Measurements from ENCODE around the gene C3. TPM values are rescaled to one million over a fixed set of nuclear protein-coding genes. Genes with fewer than 3 reads are reported as not detected.
"Not testable (repeated sequence)": the region's sequence is repeated elsewhere in the genome, so short reads cannot be mapped to it uniquely, and the experiment has no call there.

Gene C3
- total RNA-seq, 1 donor from 2014 or later, result not detected

GRCh38 chr19:6660930-6661329 is 59.5 kb downstream of the C3 start:
- H3K27ac Mint-ChIP-seq (ENCODE audit: unreplicated experiment), result no peak overlapping the region
- peaks cover 11% of the 10 kb centered on the region for H3K27me3 Mint-ChIP-seq (ENCODE audit: unreplicated experiment)
- no peak for DNase-seq (ENCODE audit: low spot score)
- TF ChIP-seq, protein P1, sequence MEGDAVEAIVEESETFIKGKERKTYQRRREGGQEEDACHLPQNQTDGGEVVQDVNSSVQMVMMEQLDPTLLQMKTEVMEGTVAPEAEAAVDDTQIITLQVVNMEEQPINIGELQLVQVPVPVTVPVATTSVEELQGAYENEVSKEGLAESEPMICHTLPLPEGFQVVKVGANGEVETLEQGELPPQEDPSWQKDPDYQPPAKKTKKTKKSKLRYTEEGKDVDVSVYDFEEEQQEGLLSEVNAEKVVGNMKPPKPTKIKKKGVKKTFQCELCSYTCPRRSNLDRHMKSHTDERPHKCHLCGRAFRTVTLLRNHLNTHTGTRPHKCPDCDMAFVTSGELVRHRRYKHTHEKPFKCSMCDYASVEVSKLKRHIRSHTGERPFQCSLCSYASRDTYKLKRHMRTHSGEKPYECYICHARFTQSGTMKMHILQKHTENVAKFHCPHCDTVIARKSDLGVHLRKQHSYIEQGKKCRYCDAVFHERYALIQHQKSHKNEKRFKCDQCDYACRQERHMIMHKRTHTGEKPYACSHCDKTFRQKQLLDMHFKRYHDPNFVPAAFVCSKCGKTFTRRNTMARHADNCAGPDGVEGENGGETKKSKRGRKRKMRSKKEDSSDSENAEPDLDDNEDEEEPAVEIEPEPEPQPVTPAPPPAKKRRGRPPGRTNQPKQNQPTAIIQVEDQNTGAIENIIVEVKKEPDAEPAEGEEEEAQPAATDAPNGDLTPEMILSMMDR (IDR thresholded peaks at IDR 0.05; ENCODE audit: unreplicated experiment), result no peak
- peaks cover 31% of the 10 kb centered on the region for H3K9me3 Mint-ChIP-seq (ENCODE audit: unreplicated experiment)
- no peaks in the 10 kb centered on the region for H3K4me1 Mint-ChIP-seq (ENCODE audit: unreplicated experiment)
- peaks cover 8% of the 10 kb centered on the region for H3K36me3 Mint-ChIP-seq (ENCODE audit: low read depth, unreplicated experiment)
- no peak overlapping the region for H3K4me3 Mint-ChIP-seq (ENCODE audit: unreplicated experiment)

GRCh38 chr19:6656390-6656789 is 64.1 kb downstream of the C3 start:
- not testable (repeated sequence) for H3K27me3 Mint-ChIP-seq (ENCODE audit: unreplicated experiment); H3K4me1 Mint-ChIP-seq (ENCODE audit: unreplicated experiment); H3K4me3 Mint-ChIP-seq (ENCODE audit: unreplicated experiment); DNase-seq (ENCODE audit: low spot score); H3K36me3 Mint-ChIP-seq (ENCODE audit: low read depth, unreplicated experiment); H3K27ac Mint-ChIP-seq (ENCODE audit: unreplicated experiment)
- H3K9me3 Mint-ChIP-seq (ENCODE audit: unreplicated experiment), result peaks cover 23% of the 10 kb centered on the region

DNA sequence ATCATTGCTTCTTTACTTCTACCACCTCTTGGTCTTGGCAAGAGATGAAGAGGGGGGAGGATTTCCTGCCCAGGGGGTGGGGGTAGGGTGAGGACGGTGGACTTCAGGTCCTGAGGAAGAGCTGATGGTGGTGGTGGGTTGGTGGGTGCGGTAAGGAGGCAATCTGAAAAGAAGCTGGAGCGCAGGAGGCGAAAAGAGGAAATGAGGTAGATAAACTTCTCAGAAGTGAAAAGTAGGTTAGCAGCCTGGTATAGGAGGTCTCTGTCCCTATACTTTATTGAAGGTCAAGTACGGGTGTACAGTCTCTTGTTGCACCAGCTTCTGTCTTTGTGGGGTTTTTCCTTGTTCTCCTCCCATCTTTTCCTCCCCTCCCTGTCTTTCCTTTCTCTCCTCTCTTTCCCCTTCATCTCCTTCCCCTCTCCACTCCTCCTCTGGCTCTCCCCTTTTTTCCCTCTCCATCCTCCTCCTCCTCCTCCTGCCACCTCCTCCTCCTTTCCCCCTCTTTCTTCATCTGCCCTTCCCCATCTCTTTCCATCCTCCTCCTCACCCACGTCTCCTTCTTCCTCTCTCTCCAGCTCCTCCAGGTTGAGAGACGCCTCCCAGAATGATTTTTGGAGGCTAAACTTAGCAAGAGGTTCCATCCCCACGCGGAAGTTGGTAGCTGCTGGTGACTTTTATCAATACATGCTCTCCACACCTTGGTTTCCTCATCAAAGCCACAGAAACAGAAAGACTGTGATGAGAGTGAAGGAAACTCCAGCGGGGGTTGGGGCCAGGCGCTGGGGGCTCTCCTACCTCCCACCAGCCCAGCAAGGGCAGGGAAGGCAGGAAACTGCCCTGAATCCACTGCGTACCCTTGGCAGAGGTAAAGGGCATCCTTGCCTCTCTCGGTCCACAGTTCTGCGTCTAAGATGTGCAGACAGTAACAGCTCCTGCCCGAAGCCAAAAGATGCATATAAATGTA is 65.8 kb downstream of the C3 start:
- TF ChIP-seq, protein P1 (IDR thresholded peaks at IDR 0.05; ENCODE audit: unreplicated experiment), result no peak
- Mint-ChIP-seq H3K27me3 (ENCODE audit: unreplicated experiment) (peaks cover 7% of the 10 kb centered on the region), H3K36me3 (ENCODE audit: low read depth, unreplicated experiment) (peaks cover 11% of the 10 kb centered on the region), H3K4me1 (ENCODE audit: unreplicated experiment) (no peaks in the 10 kb centered on the region), H3K4me3 (ENCODE audit: unreplicated experiment) (no peak overlapping the region), H3K9me3 (ENCODE audit: unreplicated experiment) (peaks cover 17% of the 10 kb centered on the region), H3K27ac (ENCODE audit: unreplicated experiment) (no peak overlapping the region)
- no peak for DNase-seq (ENCODE audit: low spot score)

GRCh38 chr19:6652805-6653094 is 67.7 kb downstream of the C3 start:
- no peak for DNase-seq (ENCODE audit: low spot score)
- TF ChIP-seq, protein P1 (IDR thresholded peaks at IDR 0.05; ENCODE audit: unreplicated experiment), result no peak
- Mint-ChIP-seq H3K4me3 (ENCODE audit: unreplicated experiment) (no peak overlapping the region), H3K27me3 (ENCODE audit: unreplicated experiment) (peaks cover 6% of the 10 kb centered on the region), H3K4me1 (ENCODE audit: unreplicated experiment) (no peaks in the 10 kb centered on the region), H3K9me3 (ENCODE audit: unreplicated experiment) (peaks cover 13% of the 10 kb centered on the region), H3K36me3 (ENCODE audit: low read depth, unreplicated experiment) (peaks cover 3% of the 10 kb centered on the region), H3K27ac (ENCODE audit: unreplicated experiment) (no peak overlapping the region)

- Mint-ChIP-seq H3K4me3 (ENCODE audit: unreplicated experiment) (no peak overlapping the region), H3K27me3 (ENCODE audit: unreplicated experiment) (peaks cover 6% of the 10 kb centered on the region), H3K9me3 (ENCODE audit: unreplicated experiment) (peaks cover 9% of the 10 kb centered on the region), H3K27ac (ENCODE audit: unreplicated experiment) (no peak overlapping the region), H3K4me1 (ENCODE audit: unreplicated experiment) (no peaks in the 10 kb centered on the region), H3K36me3 (ENCODE audit: low read depth, unreplicated experiment) (peaks cover 3% of the 10 kb centered on the region)
- TF ChIP-seq, protein P1 (IDR thresholded peaks at IDR 0.05; ENCODE audit: unreplicated experiment), result no peak
- DNase-seq (ENCODE audit: low spot score), result no peak
Measured at GRCh38 chr19:6651965-6652804, 68.3 kb downstream of the C3 start.

All from endothelial cell (in vitro differentiated cells).